ENCODE measurements around the gene ZNF653. TPM values are rescaled to one million over a fixed set of nuclear protein-coding genes. Genes with fewer than 3 reads are reported as not detected.
A peak's percentile ranks its signal among the peaks of the same experiment; 100 is the strongest.

ZNF653 gene, protein sequence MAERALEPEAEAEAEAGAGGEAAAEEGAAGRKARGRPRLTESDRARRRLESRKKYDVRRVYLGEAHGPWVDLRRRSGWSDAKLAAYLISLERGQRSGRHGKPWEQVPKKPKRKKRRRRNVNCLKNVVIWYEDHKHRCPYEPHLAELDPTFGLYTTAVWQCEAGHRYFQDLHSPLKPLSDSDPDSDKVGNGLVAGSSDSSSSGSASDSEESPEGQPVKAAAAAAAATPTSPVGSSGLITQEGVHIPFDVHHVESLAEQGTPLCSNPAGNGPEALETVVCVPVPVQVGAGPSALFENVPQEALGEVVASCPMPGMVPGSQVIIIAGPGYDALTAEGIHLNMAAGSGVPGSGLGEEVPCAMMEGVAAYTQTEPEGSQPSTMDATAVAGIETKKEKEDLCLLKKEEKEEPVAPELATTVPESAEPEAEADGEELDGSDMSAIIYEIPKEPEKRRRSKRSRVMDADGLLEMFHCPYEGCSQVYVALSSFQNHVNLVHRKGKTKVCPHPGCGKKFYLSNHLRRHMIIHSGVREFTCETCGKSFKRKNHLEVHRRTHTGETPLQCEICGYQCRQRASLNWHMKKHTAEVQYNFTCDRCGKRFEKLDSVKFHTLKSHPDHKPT
- polyA plus RNA-seq (2013, experiment 1 of 2) = 5.0 TPM
- 4.1 TPM for polyA plus RNA-seq (2013, experiment 2 of 2)

DNA sequence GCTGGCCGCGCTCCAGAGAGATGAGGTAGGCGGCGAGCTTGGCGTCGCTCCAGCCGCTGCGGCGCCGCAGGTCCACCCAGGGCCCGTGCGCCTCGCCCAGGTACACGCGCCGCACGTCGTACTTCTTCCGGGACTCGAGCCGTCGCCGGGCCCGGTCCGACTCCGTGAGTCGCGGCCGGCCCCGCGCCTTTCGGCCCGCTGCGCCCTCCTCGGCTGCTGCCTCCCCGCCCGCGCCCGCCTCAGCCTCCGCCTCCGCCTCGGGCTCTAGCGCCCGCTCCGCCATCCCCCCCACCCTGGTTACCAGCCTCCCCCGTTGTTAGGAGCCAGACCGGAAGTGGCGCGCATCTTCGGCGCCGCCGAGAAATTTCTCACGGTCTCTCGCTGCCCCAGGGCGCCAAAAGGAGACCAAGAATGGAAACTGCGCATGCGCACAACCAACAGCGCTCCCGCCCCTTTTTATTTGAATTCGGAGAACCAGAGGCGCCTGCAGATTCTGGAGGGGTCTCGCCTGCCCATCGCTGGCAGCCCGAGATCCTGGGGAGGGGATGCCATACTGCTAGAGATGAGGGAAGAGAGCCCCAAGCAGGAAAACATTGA, at the start of gene ZNF653:
Gene ZNF653, minus strand, starts transcription at position 336 of the 597 bp plus-strand sequence. Its CDS starts 53 bp downstream, at position 283.
- peak within 1 kb of the TSS in 1 of 2 experiments; percentile 23 for H3K23ac ChIP-seq (ENCODE audit: low read length in 2 of 2)
- peak within 1 kb of the TSS; percentile 96 for H4K8ac ChIP-seq (ENCODE audit: low read length)
- H2BK12ac ChIP-seq (ENCODE audit: low read length in 2 of 2) = peak within 1 kb of the TSS in 1 of 2 experiments; percentile 15
- peak; percentile 95 for DNase-seq
- H3K27me3 ChIP-seq (ENCODE audit: control insufficient read depth in 1 of 2, insufficient read depth in 1 of 2, low read length in 2 of 2) = no peaks in the 10 kb centered on the region
- H3K36me3 ChIP-seq (ENCODE audit: control insufficient read depth in 1 of 2, insufficient read depth in 2 of 2, low read depth in 1 of 2, low read length in 2 of 2) = peaks cover 0 to 18% of the 10 kb centered on the region in 2 experiments
- H3K14ac ChIP-seq (ENCODE audit: low read length in 2 of 2) = peak within 1 kb of the TSS in 1 of 2 experiments; percentile 85
- no peaks in the 10 kb centered on the region for H3K9me3 ChIP-seq (ENCODE audit: control insufficient read depth, low read length)
- peak within 1 kb of the TSS; percentile 71 to 93 for H3K4ac ChIP-seq (ENCODE audit: low read depth in 1 of 2, low read length in 2 of 2)
- H2BK5ac ChIP-seq (ENCODE audit: low read depth, low read length, poor library complexity, severe bottlenecking) = peak within 1 kb of the TSS; percentile 81
- peak within 1 kb of the TSS; percentile 83 for H2AFZ ChIP-seq (ENCODE audit: low read depth, low read length)
- H3K79me1 ChIP-seq (replicated peaks; ENCODE audit: low read length, poor library complexity, severe bottlenecking) = peaks cover 20% of the 10 kb centered on the region
- peak within 1 kb of the TSS; percentile 92 for H4K91ac ChIP-seq (ENCODE audit: low read length)
- WGBS = under 1% methylated on average over 64 of the region's 65 CpGs
- H3K9ac ChIP-seq (ENCODE audit: low read length) = peak within 1 kb of the TSS; percentile 92
- no peak within 1 kb of the TSS for H2BK120ac ChIP-seq (ENCODE audit: low read depth, low read length)
- H3K4me1 ChIP-seq (ENCODE audit: control insufficient read depth, insufficient read depth, low read depth, low read length) = peaks cover 9% of the 10 kb centered on the region
- H2AK5ac ChIP-seq (ENCODE audit: low read length, severe bottlenecking) = peak within 1 kb of the TSS; percentile 67
- H3K27ac ChIP-seq (ENCODE audit: low read length, poor library complexity, severe bottlenecking) = peak within 1 kb of the TSS; percentile 56
- peak within 1 kb of the TSS; percentile 90 to 92 for H3K18ac ChIP-seq (ENCODE audit: low read depth in 1 of 2, low read length in 2 of 2)
- H3K4me2 ChIP-seq (ENCODE audit: low read length, poor library complexity, severe bottlenecking) = peak within 1 kb of the TSS; percentile 95
- H3K4me3 ChIP-seq (ENCODE audit: insufficient read depth in 1 of 2, low read depth in 1 of 2, low read length in 2 of 2) = peak within 1 kb of the TSS; percentile 78 to 95
- H2BK15ac ChIP-seq (ENCODE audit: low read depth, poor library complexity, severe bottlenecking) = peak within 1 kb of the TSS; percentile 98

DNA sequence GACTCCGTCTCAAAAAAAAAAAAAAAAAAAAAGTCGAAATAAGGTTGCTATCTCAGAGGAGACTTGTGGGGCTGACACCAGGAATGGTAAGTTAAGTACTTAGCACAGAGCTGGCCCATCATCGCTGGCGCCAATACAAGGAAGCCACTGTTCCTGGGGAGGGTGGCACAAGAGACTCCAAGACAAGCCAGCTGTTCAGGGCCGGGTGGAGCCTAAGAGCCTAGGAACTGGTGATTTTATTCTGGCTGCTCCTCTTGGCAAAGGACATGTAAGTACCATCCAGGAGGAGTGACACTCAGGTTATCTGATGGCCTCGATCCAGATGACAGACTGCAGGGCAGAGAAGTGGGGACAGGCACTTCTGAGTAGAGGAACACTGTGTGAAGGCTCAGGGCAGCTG, 49.6 kb upstream of the ZNF653 start:
- no peak overlapping the region for H2AK5ac ChIP-seq (ENCODE audit: low read length, severe bottlenecking)
- no peaks in the 10 kb centered on the region for H3K9me3 ChIP-seq (ENCODE audit: control insufficient read depth, low read length)
- H2BK15ac ChIP-seq (ENCODE audit: low read depth, poor library complexity, severe bottlenecking) = no peak overlapping the region
- no peak for DNase-seq
- H3K27me3 ChIP-seq (ENCODE audit: control insufficient read depth in 1 of 2, insufficient read depth in 1 of 2, low read length in 2 of 2) = no peaks in the 10 kb centered on the region
- no peak overlapping the region for H3K18ac ChIP-seq (ENCODE audit: low read depth in 1 of 2, low read length in 2 of 2)
- no peak overlapping the region for H2BK5ac ChIP-seq (ENCODE audit: low read depth, low read length, poor library complexity, severe bottlenecking)
- peaks cover 35 to 58% of the 10 kb centered on the region in 2 experiments for H3K36me3 ChIP-seq (ENCODE audit: control insufficient read depth in 1 of 2, insufficient read depth in 2 of 2, low read depth in 1 of 2, low read length in 2 of 2)
- H3K4me2 ChIP-seq (ENCODE audit: low read length, poor library complexity, severe bottlenecking) = no peak overlapping the region
- H3K27ac ChIP-seq (ENCODE audit: low read length, poor library complexity, severe bottlenecking) = no peak overlapping the region
- 96% methylated on average over 6 of the region's 6 CpGs for WGBS
- H3K9ac ChIP-seq (ENCODE audit: low read length) = no peak overlapping the region
- H3K14ac ChIP-seq (ENCODE audit: low read length in 2 of 2) = no peak overlapping the region
- no peak overlapping the region for H4K8ac ChIP-seq (ENCODE audit: low read length)
- peaks cover 29% of the 10 kb centered on the region for H3K79me1 ChIP-seq (replicated peaks; ENCODE audit: low read length, poor library complexity, severe bottlenecking)
- no peak overlapping the region for H3K23ac ChIP-seq (ENCODE audit: low read length in 2 of 2)
- H2BK12ac ChIP-seq (ENCODE audit: low read length in 2 of 2) = no peak overlapping the region
- no peak overlapping the region for H3K4me3 ChIP-seq (ENCODE audit: insufficient read depth in 1 of 2, low read depth in 1 of 2, low read length in 2 of 2)
- H3K4ac ChIP-seq (ENCODE audit: low read depth in 1 of 2, low read length in 2 of 2) = no peak overlapping the region
- no peak overlapping the region for H2BK120ac ChIP-seq (ENCODE audit: low read depth, low read length)
- no peak overlapping the region for H2AFZ ChIP-seq (ENCODE audit: low read depth, low read length)
- peaks cover 9% of the 10 kb centered on the region for H3K4me1 ChIP-seq (ENCODE audit: control insufficient read depth, insufficient read depth, low read depth, low read length)
- no peak overlapping the region for H4K91ac ChIP-seq (ENCODE audit: low read length)

DNA sequence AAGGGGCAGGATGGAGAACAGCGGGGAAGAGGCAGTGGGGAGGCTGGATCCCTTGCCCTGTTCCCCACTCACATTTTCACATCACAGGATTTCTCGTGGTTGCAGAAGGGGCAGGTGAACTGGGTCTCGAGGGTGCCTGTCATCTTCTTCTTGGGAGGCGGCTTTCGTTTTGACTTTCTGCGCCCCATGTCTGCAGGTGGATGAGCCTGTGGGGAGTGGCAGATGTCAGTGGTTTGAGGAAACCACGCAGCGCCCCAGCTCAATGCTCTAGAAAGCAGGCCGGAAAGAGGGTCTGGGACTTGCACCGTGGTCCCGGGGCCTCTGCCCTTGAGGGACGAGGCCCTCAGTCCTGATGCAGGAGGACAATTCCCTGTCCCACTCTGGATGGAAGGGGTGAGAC, 48.5 kb upstream of the ZNF653 start:
- no peak overlapping the region for H3K14ac ChIP-seq (ENCODE audit: low read length in 2 of 2)
- H3K27me3 ChIP-seq (ENCODE audit: control insufficient read depth in 1 of 2, insufficient read depth in 1 of 2, low read length in 2 of 2) = no peaks in the 10 kb centered on the region
- H3K18ac ChIP-seq (ENCODE audit: low read depth in 1 of 2, low read length in 2 of 2) = no peak overlapping the region
- H2BK5ac ChIP-seq (ENCODE audit: low read depth, low read length, poor library complexity, severe bottlenecking) = no peak overlapping the region
- H3K4me1 ChIP-seq (ENCODE audit: control insufficient read depth, insufficient read depth, low read depth, low read length) = peaks cover 9% of the 10 kb centered on the region
- H3K9me3 ChIP-seq (ENCODE audit: control insufficient read depth, low read length) = no peaks in the 10 kb centered on the region
- no peak overlapping the region for H3K27ac ChIP-seq (ENCODE audit: low read length, poor library complexity, severe bottlenecking)
- WGBS = 99% methylated on average over 11 of the region's 12 CpGs
- no peak overlapping the region for H3K4ac ChIP-seq (ENCODE audit: low read depth in 1 of 2, low read length in 2 of 2)
- H4K91ac ChIP-seq (ENCODE audit: low read length) = no peak overlapping the region
- H3K4me3 ChIP-seq (ENCODE audit: insufficient read depth in 1 of 2, low read depth in 1 of 2, low read length in 2 of 2) = no peak overlapping the region
- no peak overlapping the region for H4K8ac ChIP-seq (ENCODE audit: low read length)
- H2AFZ ChIP-seq (ENCODE audit: low read depth, low read length) = no peak overlapping the region
- H3K36me3 ChIP-seq (ENCODE audit: control insufficient read depth in 1 of 2, insufficient read depth in 2 of 2, low read depth in 1 of 2, low read length in 2 of 2) = peaks cover 35 to 69% of the 10 kb centered on the region in 2 experiments
- no peak overlapping the region for H3K4me2 ChIP-seq (ENCODE audit: low read length, poor library complexity, severe bottlenecking)
- H2BK120ac ChIP-seq (ENCODE audit: low read depth, low read length) = no peak overlapping the region
- peaks cover 27% of the 10 kb centered on the region for H3K79me1 ChIP-seq (replicated peaks; ENCODE audit: low read length, poor library complexity, severe bottlenecking)
- H2BK15ac ChIP-seq (ENCODE audit: low read depth, poor library complexity, severe bottlenecking) = no peak overlapping the region
- H2BK12ac ChIP-seq (ENCODE audit: low read length in 2 of 2) = no peak overlapping the region
- H3K23ac ChIP-seq (ENCODE audit: low read length in 2 of 2) = no peak overlapping the region
- H3K9ac ChIP-seq (ENCODE audit: low read length) = no peak overlapping the region
- H2AK5ac ChIP-seq (ENCODE audit: low read length, severe bottlenecking) = no peak overlapping the region
- no peak for DNase-seq
